GM23338 (cell line): ENCODE measurements around the gene CORT. TPM values are rescaled to one million over a fixed set of nuclear protein-coding genes. Genes with fewer than 3 reads are reported as not detected.

ENCODE experiments used
- ATAC-seq: fragments of 200-7000 bp; cut with Tn5 transposase; 3 replicates; pipeline ENCODE4 v1.9.1; 2020
- DNase-seq: peaks from one replicate; pipeline ENCODE4 v3.0.0-alpha.2; 2015; ENCODE audit warnings: low spot score
- H2AFZ ChIP-seq: fragments of 200-600 bp; sonication (generic); 2 replicates; pipeline ENCODE4 v1.8.0; 2016; ENCODE audit warnings: antibody characterized with exemption, mild to moderate bottlenecking, moderate library complexity
- H3F3A ChIP-seq: fragments of 200-600 bp; sonication (generic); replicated peaks from 2 replicates; pipeline ENCODE4 v1.8.0; 2017; ENCODE audit warnings: antibody characterized with exemption, mixed run types, low read depth
- H3K27ac ChIP-seq: fragments of 200-600 bp; sonication (generic); 2 replicates; pipeline ENCODE4 v1.6.1; 2016; ENCODE audit warnings: low read depth
- H3K27me3 ChIP-seq: fragments of 200-600 bp; sonication (generic); 2 replicates; pipeline ENCODE4 v1.8.0; 2016; ENCODE audit warnings: mild to moderate bottlenecking, mixed run types, moderate library complexity; ENCODE audit not compliant: insufficient read depth
- H3K36me3 ChIP-seq: fragments of 200-600 bp; sonication (generic); 2 replicates; pipeline ENCODE4 v1.8.0; 2016; ENCODE audit warnings: mild to moderate bottlenecking; ENCODE audit not compliant: insufficient read depth
- H3K4me1 ChIP-seq: fragments of 200-600 bp; sonication (generic); 2 replicates; pipeline ENCODE4 v1.8.0; 2016; ENCODE audit warnings: mild to moderate bottlenecking, moderate library complexity; ENCODE audit not compliant: insufficient read depth
- H3K4me2 ChIP-seq: fragments of 200-600 bp; sonication (generic); 2 replicates; pipeline ENCODE4 v1.7.1; 2017; ENCODE audit warnings: mixed run types
- H3K4me3 ChIP-seq: fragments of 200-600 bp; sonication (generic); 2 replicates; pipeline ENCODE4 v1.6.1; 2016; ENCODE audit warnings: mixed run types
- H3K79me2 ChIP-seq: fragments of 200-600 bp; sonication (generic); replicated peaks from 2 replicates; pipeline ENCODE4 v1.8.0; 2017; ENCODE audit warnings: mild to moderate bottlenecking; ENCODE audit not compliant: insufficient read depth
- H3K9me2 ChIP-seq: fragments of 200-600 bp; sonication (generic); 2 replicates; pipeline ENCODE4 v1.8.0; 2017; ENCODE audit not compliant: insufficient read depth
- H4K20me1 ChIP-seq: fragments of 200-600 bp; sonication (generic); replicated peaks from 2 replicates; pipeline ENCODE4 v1.8.0; 2017; ENCODE audit warnings: mild to moderate bottlenecking; ENCODE audit not compliant: insufficient read depth
- H3K27ac Mint-ChIP-seq: 2 replicates; pipeline ENCODE4 v1.8.0; 2020; ENCODE audit warnings: inconsistent platforms, mild to moderate bottlenecking, moderate library complexity, mixed read lengths
- H3K27me3 Mint-ChIP-seq: 3 replicates; pipeline ENCODE4 v1.8.0; 2022; ENCODE audit warnings: low read depth, mild to moderate bottlenecking, moderate library complexity, mixed read lengths, inconsistent platforms; ENCODE audit not compliant: insufficient read depth, poor library complexity
- H3K36me3 Mint-ChIP-seq: 3 replicates; pipeline ENCODE4 v1.8.0; 2021; ENCODE audit warnings: low read depth, mild to moderate bottlenecking, inconsistent platforms, moderate library complexity, mixed read lengths
- H3K4me1 Mint-ChIP-seq: 3 replicates; pipeline ENCODE4 v1.8.0; 2020; ENCODE audit warnings: mild to moderate bottlenecking, inconsistent platforms, mixed read lengths
- H3K4me3 Mint-ChIP-seq: 3 replicates; pipeline ENCODE4 v1.8.0; 2021; ENCODE audit warnings: moderate library complexity, mild to moderate bottlenecking, inconsistent platforms, mixed read lengths
- H3K9me3 Mint-ChIP-seq: 3 replicates; pipeline ENCODE4 v1.8.0; 2020; ENCODE audit warnings: moderate library complexity, mild to moderate bottlenecking, inconsistent platforms, mixed read lengths
- CREB1 ChIP-seq: fragments of 250-450 bp; sonication (Bioruptor Pico); IDR thresholded peaks from 2 replicates; pipeline ENCODE4 v1.5.0; 2020; ENCODE audit warnings: low read depth, mild to moderate bottlenecking, moderate library complexity
- EZH2 ChIP-seq: fragments of 200-600 bp; sonication (generic); IDR thresholded peaks from one replicate; pipeline ENCODE4 v1.8.0; 2017; ENCODE audit warnings: antibody characterized with exemption, mild to moderate bottlenecking, low read depth; ENCODE audit not compliant: unreplicated experiment
- EZH2phosphoT487 ChIP-seq: fragments of 200-600 bp; sonication (generic); IDR thresholded peaks from one replicate; pipeline ENCODE4 v1.8.1; 2018; ENCODE audit warnings: antibody characterized with exemption; ENCODE audit not compliant: unreplicated experiment
- JUNB ChIP-seq: IDR thresholded peaks from one replicate; pipeline ENCODE4 v1.6.1; 2016; ENCODE audit warnings: antibody characterized with exemption; ENCODE audit not compliant: unreplicated experiment
- NANOG ChIP-seq: IDR thresholded peaks from 2 replicates; pipeline ENCODE4 v1.6.1; 2016; ENCODE audit warnings: antibody characterized with exemption, borderline replicate concordance
- POLR2AphosphoS5 ChIP-seq: IDR thresholded peaks from 2 replicates; pipeline ENCODE4 v1.6.1; 2016; ENCODE audit warnings: antibody characterized with exemption, low read depth
- STAT1 ChIP-seq: IDR thresholded peaks from one replicate; pipeline ENCODE4 v1.6.1; 2016; ENCODE audit warnings: antibody characterized with exemption; ENCODE audit not compliant: unreplicated experiment
- ZNF114 ChIP-seq: fragments of 250-450 bp; sonication (Bioruptor Pico); IDR thresholded peaks from 2 replicates; pipeline ENCODE4 v1.5.0; 2020; ENCODE audit warnings: mild to moderate bottlenecking, moderate library complexity
- ZNF331 ChIP-seq: fragments of 250-450 bp; sonication (Bioruptor Pico); IDR thresholded peaks from 2 replicates; pipeline ENCODE4 v1.5.0; 2020; ENCODE audit warnings: low read depth, mild to moderate bottlenecking, moderate library complexity
- polyA plus RNA-seq: library from polyadenylated mRNA; unstranded; fragments of >200 nt; fragmentation: Nextera tagmentation; extraction: Ambion mirVana; gene quantifications from 2 replicates; pipeline ENCODE4 v1.2.1, GENCODE V29; 2016
- total RNA-seq: library from RNA; depleted of rRNA; stranded (reverse); fragments of >200 nt; shearing (Covaris generic); gene quantifications from 2 replicates; pipeline ENCODE4 v1.2.3, GENCODE V29; 2014
- TF ChIP-seq, protein P1 (sequence below): IDR thresholded peaks from one replicate; pipeline ENCODE4 v1.6.1; 2018; ENCODE audit warnings: antibody characterized with exemption; ENCODE audit not compliant: unreplicated experiment
- TF ChIP-seq, protein P2 (sequence below), 2 experiments: fragments of 200-600 bp in 1 of 2; sonication (generic) in 1 of 2; conservative IDR thresholded peaks; 2 replicates each; pipeline versions ENCODE4 v1.5.1 to v1.6.1; 2016 to 2017; ENCODE audit warnings: antibody characterized with exemption in 2 of 2, low read depth in 2 of 2, mild to moderate bottlenecking in 2 of 2, moderate library complexity in 1 of 2
- TF ChIP-seq, protein P3 (sequence below): IDR thresholded peaks from 2 replicates; pipeline ENCODE4 v1.6.1; 2016; ENCODE audit warnings: antibody characterized with exemption
- TF ChIP-seq, protein P4 (sequence below): fragments of 250-450 bp; sonication (Bioruptor Pico); IDR thresholded peaks from 2 replicates; pipeline ENCODE4 v1.5.0; 2020; ENCODE audit warnings: mild to moderate bottlenecking, moderate library complexity

The CORT gene
- total and polyA plus RNA-seq, 2 experiments from 2014 or later = 1.4 TPM; not detected in 1

DNA sequence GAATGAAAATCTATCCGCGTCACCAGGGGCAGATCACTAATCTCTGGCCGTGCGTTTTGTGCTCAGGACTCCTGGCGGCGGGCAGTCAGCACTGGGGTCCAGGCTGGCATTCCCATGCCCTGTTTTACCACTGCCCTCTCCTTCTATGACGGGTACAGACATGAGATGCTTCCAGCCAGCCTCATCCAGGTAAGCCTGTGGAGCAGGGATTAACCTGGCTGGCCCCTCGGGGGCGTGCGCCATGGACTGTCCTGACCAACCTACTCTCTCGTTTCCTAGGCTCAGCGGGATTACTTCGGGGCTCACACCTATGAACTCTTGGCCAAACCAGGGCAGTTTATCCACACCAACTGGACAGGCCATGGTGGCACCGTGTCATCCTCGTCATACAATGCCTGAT is 30.5 kb upstream of the CORT start:
- ATAC-seq (no peak), DNase-seq (no peak)
- Mint-ChIP-seq H3K27me3 (peaks cover 6% of the 10 kb centered on the region), H3K4me3 (no peak overlapping the region; the same call in 2 of the 3 replicates), H3K9me3 (no peaks in the 10 kb centered on the region; the same call in 2 of the 3 replicates), H3K4me1 (peaks cover 6% of the 10 kb centered on the region), H3K36me3 (peaks cover 70% of the 10 kb centered on the region), H3K27ac (peak overlapping the region; percentile 86; the same call in 1 of the 2 replicates)
- no peak overlapping the region for H3K4me3 ChIP-seq
- no peak overlapping the region for H3K4me2 ChIP-seq
- no peaks in the 10 kb centered on the region for H3K27me3 ChIP-seq
- H3K27ac ChIP-seq = no peak overlapping the region
- peaks cover 61% of the 10 kb centered on the region for H3K36me3 ChIP-seq
- no peaks in the 10 kb centered on the region; the same call in 1 of the 2 replicates for H3K79me2 ChIP-seq
- H3K9me2 ChIP-seq = no peaks in the 10 kb centered on the region
- no peak overlapping the region for H2AFZ ChIP-seq
- peaks cover 25% of the 10 kb centered on the region for H3F3A ChIP-seq
- TF ChIP-seq POLR2AphosphoS5 = no peak
- TF ChIP-seq JUNB = no peak
- TF ChIP-seq ZNF331 = no peak
- no peak for TF ChIP-seq EZH2
- TF ChIP-seq, protein P1, sequence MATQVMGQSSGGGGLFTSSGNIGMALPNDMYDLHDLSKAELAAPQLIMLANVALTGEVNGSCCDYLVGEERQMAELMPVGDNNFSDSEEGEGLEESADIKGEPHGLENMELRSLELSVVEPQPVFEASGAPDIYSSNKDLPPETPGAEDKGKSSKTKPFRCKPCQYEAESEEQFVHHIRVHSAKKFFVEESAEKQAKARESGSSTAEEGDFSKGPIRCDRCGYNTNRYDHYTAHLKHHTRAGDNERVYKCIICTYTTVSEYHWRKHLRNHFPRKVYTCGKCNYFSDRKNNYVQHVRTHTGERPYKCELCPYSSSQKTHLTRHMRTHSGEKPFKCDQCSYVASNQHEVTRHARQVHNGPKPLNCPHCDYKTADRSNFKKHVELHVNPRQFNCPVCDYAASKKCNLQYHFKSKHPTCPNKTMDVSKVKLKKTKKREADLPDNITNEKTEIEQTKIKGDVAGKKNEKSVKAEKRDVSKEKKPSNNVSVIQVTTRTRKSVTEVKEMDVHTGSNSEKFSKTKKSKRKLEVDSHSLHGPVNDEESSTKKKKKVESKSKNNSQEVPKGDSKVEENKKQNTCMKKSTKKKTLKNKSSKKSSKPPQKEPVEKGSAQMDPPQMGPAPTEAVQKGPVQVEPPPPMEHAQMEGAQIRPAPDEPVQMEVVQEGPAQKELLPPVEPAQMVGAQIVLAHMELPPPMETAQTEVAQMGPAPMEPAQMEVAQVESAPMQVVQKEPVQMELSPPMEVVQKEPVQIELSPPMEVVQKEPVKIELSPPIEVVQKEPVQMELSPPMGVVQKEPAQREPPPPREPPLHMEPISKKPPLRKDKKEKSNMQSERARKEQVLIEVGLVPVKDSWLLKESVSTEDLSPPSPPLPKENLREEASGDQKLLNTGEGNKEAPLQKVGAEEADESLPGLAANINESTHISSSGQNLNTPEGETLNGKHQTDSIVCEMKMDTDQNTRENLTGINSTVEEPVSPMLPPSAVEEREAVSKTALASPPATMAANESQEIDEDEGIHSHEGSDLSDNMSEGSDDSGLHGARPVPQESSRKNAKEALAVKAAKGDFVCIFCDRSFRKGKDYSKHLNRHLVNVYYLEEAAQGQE = no peak
- TF ChIP-seq NANOG = no peak
- TF ChIP-seq STAT1 = no peak
- TF ChIP-seq CREB1 (CRISPR knock-in tag) = no peak
- no peak for TF ChIP-seq EZH2phosphoT487
- TF ChIP-seq, protein P2, sequence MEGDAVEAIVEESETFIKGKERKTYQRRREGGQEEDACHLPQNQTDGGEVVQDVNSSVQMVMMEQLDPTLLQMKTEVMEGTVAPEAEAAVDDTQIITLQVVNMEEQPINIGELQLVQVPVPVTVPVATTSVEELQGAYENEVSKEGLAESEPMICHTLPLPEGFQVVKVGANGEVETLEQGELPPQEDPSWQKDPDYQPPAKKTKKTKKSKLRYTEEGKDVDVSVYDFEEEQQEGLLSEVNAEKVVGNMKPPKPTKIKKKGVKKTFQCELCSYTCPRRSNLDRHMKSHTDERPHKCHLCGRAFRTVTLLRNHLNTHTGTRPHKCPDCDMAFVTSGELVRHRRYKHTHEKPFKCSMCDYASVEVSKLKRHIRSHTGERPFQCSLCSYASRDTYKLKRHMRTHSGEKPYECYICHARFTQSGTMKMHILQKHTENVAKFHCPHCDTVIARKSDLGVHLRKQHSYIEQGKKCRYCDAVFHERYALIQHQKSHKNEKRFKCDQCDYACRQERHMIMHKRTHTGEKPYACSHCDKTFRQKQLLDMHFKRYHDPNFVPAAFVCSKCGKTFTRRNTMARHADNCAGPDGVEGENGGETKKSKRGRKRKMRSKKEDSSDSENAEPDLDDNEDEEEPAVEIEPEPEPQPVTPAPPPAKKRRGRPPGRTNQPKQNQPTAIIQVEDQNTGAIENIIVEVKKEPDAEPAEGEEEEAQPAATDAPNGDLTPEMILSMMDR (conservative IDR thresholded peaks at IDR 0.05; ENCODE audit: low read depth in 2 of 2) = no peak
- TF ChIP-seq, protein P3, sequence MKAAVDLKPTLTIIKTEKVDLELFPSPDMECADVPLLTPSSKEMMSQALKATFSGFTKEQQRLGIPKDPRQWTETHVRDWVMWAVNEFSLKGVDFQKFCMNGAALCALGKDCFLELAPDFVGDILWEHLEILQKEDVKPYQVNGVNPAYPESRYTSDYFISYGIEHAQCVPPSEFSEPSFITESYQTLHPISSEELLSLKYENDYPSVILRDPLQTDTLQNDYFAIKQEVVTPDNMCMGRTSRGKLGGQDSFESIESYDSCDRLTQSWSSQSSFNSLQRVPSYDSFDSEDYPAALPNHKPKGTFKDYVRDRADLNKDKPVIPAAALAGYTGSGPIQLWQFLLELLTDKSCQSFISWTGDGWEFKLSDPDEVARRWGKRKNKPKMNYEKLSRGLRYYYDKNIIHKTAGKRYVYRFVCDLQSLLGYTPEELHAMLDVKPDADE = no peak
- TF ChIP-seq, protein P4, sequence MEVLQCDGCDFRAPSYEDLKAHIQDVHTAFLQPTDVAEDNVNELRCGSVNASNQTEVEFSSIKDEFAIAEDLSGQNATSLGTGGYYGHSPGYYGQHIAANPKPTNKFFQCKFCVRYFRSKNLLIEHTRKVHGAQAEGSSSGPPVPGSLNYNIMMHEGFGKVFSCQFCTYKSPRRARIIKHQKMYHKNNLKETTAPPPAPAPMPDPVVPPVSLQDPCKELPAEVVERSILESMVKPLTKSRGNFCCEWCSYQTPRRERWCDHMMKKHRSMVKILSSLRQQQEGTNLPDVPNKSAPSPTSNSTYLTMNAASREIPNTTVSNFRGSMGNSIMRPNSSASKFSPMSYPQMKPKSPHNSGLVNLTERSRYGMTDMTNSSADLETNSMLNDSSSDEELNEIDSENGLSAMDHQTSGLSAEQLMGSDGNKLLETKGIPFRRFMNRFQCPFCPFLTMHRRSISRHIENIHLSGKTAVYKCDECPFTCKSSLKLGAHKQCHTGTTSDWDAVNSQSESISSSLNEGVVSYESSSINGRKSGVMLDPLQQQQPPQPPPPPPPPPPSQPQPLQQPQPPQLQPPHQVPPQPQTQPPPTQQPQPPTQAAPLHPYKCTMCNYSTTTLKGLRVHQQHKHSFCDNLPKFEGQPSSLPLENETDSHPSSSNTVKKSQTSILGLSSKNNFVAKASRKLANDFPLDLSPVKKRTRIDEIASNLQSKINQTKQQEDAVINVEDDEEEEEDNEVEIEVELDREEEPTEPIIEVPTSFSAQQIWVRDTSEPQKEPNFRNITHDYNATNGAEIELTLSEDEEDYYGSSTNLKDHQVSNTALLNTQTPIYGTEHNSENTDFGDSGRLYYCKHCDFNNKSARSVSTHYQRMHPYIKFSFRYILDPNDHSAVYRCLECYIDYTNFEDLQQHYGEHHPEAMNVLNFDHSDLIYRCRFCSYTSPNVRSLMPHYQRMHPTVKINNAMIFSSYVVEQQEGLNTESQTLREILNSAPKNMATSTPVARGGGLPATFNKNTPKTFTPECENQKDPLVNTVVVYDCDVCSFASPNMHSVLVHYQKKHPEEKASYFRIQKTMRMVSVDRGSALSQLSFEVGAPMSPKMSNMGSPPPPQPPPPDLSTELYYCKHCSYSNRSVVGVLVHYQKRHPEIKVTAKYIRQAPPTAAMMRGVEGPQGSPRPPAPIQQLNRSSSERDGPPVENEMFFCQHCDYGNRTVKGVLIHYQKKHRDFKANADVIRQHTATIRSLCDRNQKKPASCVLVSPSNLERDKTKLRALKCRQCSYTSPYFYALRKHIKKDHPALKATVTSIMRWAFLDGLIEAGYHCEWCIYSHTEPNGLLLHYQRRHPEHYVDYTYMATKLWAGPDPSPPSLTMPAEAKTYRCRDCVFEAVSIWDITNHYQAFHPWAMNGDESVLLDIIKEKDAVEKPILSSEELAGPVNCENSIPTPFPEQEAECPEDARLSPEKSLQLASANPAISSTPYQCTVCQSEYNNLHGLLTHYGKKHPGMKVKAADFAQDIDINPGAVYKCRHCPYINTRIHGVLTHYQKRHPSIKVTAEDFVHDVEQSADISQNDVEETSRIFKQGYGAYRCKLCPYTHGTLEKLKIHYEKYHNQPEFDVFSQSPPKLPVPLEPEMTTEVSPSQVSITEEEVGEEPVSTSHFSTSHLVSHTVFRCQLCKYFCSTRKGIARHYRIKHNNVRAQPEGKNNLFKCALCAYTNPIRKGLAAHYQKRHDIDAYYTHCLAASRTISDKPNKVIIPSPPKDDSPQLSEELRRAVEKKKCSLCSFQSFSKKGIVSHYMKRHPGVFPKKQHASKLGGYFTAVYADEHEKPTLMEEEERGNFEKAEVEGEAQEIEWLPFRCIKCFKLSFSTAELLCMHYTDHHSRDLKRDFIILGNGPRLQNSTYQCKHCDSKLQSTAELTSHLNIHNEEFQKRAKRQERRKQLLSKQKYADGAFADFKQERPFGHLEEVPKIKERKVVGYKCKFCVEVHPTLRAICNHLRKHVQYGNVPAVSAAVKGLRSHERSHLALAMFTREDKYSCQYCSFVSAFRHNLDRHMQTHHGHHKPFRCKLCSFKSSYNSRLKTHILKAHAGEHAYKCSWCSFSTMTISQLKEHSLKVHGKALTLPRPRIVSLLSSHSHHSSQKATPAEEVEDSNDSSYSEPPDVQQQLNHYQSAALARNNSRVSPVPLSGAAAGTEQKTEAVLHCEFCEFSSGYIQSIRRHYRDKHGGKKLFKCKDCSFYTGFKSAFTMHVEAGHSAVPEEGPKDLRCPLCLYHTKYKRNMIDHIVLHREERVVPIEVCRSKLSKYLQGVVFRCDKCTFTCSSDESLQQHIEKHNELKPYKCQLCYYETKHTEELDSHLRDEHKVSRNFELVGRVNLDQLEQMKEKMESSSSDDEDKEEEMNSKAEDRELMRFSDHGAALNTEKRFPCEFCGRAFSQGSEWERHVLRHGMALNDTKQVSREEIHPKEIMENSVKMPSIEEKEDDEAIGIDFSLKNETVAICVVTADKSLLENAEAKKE (CRISPR knock-in tag) = no peak
- TF ChIP-seq ZNF114 (CRISPR knock-in tag) = no peak
- H3K4me1 ChIP-seq = no peaks in the 10 kb centered on the region
- peaks cover 15% of the 10 kb centered on the region for H4K20me1 ChIP-seq
